ENCODE data around the gene CARD11.

The CARD11 gene

DNA sequence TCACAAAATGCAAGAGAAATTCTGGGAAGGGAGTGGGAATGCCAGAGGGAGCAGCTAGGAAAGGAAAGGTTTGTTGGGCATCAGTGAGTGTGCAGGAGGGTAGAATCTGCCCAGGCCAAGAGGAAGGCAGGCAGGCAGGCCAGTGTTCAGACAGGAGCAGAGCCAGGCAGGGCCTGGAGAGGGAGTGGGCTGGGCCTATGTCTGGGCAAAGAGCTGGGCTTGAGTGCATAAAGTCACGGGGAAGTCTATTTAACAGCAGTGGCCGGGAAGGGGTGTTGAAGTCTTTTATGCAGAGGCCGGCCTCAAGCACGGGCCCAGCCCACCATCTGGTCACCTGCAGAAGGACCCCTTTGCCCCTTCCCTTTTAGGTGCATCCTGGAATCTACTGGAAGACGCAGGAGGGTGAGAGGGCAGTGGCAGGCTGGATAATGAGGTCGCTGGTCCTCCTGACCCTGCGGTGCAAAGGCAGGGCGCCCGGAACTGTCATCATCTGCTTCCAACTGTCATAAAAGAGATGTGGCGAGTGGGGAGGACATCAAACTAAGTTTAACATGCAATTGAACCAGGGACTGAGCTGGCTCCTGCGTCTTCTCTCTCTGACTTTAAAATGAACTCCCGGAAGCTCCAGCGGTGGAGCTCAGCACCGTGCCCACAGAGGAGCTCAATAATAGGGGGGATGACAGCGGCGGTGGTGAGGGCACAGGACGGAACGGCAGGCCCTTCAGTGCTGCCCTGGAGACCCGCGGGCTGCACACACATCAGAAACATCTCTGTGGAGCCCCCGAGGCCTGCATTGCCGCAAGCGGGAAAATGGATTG lies 29.5 kb downstream of the CARD11 start:
- H3K4ac ChIP-seq (ENCODE audit: low read depth, low read length) = no peak overlapping the region
- H3K18ac ChIP-seq (ENCODE audit: low read length) = no peak overlapping the region
- H3K9ac ChIP-seq (ENCODE audit: low read length) = no peak overlapping the region
- H3K23ac ChIP-seq (ENCODE audit: low read length) = no peak overlapping the region
- H3K4me2 ChIP-seq (ENCODE audit: low read length) = no peak overlapping the region
- no peaks in the 10 kb centered on the region for H3K4me1 ChIP-seq (ENCODE audit: control insufficient read depth, low read depth, low read length)
- H4K8ac ChIP-seq (ENCODE audit: low read depth, low read length) = no peak overlapping the region
- H3K79me1 ChIP-seq (ENCODE audit: low read length) = no peaks in the 10 kb centered on the region
- no peak overlapping the region for H3K27ac ChIP-seq (ENCODE audit: low read depth, low read length)
- H2AK5ac ChIP-seq (ENCODE audit: low read length) = no peak overlapping the region
- H2BK5ac ChIP-seq (ENCODE audit: low read length) = no peak overlapping the region
- no peak overlapping the region for H2BK120ac ChIP-seq (ENCODE audit: low read depth, low read length)
- no peak for DNase-seq
- no CpG with 5 or more reads among the region's 23 CpGs for WGBS (ENCODE audit: extremely low coverage, insufficient coverage, low lambda C conversion rate)
- H3K4me3 ChIP-seq (ENCODE audit: low read length) = no peak overlapping the region
- H3K27me3 ChIP-seq (ENCODE audit: insufficient read depth, low read length, poor library complexity) = no peaks in the 10 kb centered on the region
- no peak overlapping the region for H3K56ac ChIP-seq (ENCODE audit: low read length)
- H2BK15ac ChIP-seq (replicated peaks; ENCODE audit: low read depth) = no peak overlapping the region
- no peak overlapping the region for H4K5ac ChIP-seq (ENCODE audit: low read length)
- H3K36me3 ChIP-seq (ENCODE audit: control insufficient read depth, insufficient read depth, low read length) = no peaks in the 10 kb centered on the region
- H3K79me2 ChIP-seq (ENCODE audit: control insufficient read depth, insufficient read depth, low read length) = no peaks in the 10 kb centered on the region

DNA sequence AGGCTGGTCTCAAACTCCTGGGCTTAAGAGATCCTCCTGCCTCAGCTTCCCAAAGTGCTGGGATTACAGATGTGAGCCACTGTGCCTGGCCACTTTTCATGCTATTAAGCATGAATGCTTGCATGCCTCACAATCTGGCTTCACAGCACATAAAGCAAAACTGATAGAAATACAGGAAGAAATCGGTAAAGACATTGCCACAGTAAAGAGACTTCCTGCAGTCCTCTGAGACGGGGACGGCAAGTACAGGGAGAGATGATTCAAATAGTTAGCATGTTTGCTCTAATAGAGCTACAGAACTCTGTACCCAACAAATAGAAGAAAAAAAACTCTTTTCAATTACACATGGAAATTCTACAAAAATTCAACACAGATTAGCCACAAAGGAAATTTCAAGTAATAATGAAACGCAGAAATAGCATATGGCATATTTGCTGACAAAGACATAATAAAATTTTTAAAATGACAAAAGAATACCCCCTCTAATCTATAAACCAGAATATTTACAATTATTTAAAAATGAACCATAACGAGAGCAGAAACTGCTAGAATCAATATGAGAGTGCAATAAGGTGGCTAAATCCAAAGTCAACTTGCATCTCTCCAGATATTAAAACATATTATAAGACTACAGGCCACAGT lies 32.3 kb downstream of the CARD11 start:
- H3K9ac ChIP-seq (ENCODE audit: low read length) = no peak overlapping the region
- no peaks in the 10 kb centered on the region for H3K79me2 ChIP-seq (ENCODE audit: control insufficient read depth, insufficient read depth, low read length)
- H4K8ac ChIP-seq (ENCODE audit: low read depth, low read length) = no peak overlapping the region
- H2BK15ac ChIP-seq (replicated peaks; ENCODE audit: low read depth) = no peak overlapping the region
- no CpG with 5 or more reads among the region's 5 CpGs for WGBS (ENCODE audit: extremely low coverage, insufficient coverage, low lambda C conversion rate)
- no peak overlapping the region for H3K4me2 ChIP-seq (ENCODE audit: low read length)
- no peak overlapping the region for H3K27ac ChIP-seq (ENCODE audit: low read depth, low read length)
- no peaks in the 10 kb centered on the region for H3K4me1 ChIP-seq (ENCODE audit: control insufficient read depth, low read depth, low read length)
- DNase-seq = no peak
- no peak overlapping the region for H3K4ac ChIP-seq (ENCODE audit: low read depth, low read length)
- no peak overlapping the region for H3K23ac ChIP-seq (ENCODE audit: low read length)
- no peak overlapping the region for H3K4me3 ChIP-seq (ENCODE audit: low read length)
- H3K56ac ChIP-seq (ENCODE audit: low read length) = no peak overlapping the region
- no peaks in the 10 kb centered on the region for H3K36me3 ChIP-seq (ENCODE audit: control insufficient read depth, insufficient read depth, low read length)
- H2BK120ac ChIP-seq (ENCODE audit: low read depth, low read length) = no peak overlapping the region
- H2BK5ac ChIP-seq (ENCODE audit: low read length) = no peak overlapping the region
- H3K18ac ChIP-seq (ENCODE audit: low read length) = no peak overlapping the region
- H4K5ac ChIP-seq (ENCODE audit: low read length) = no peak overlapping the region
- H2AK5ac ChIP-seq (ENCODE audit: low read length) = no peak overlapping the region
- peaks cover 1% of the 10 kb centered on the region for H3K79me1 ChIP-seq (ENCODE audit: low read length)
- H3K27me3 ChIP-seq (ENCODE audit: insufficient read depth, low read length, poor library complexity) = no peaks in the 10 kb centered on the region

DNA sequence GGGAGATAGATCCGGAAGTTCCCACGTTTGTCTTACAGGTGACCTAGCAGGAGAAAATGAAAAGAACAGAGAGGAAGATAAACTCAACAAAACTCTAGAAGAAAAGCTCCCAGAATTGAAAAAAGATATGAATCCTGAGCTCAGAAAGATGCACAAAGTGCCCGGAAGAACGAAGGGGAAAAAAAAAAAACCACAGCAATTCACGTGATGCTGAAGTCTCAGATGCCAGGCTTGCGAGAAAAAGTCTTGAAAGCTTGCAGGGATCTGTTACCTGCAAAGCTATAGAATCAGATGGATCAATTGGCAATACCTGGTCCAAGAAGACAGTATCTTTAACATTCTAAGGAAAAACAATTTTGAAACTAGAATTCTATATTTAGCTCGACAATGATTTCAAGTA lies 33.5 kb downstream of the CARD11 start:
- no CpG with 5 or more reads among the region's 7 CpGs for WGBS (ENCODE audit: extremely low coverage, insufficient coverage, low lambda C conversion rate)
- Histone ChIP-seq H2AK5ac (ENCODE audit: low read length) (no peak overlapping the region), H3K4me2 (ENCODE audit: low read length) (no peak overlapping the region), H2BK5ac (ENCODE audit: low read length) (no peak overlapping the region), H3K4me3 (ENCODE audit: low read length) (no peak overlapping the region), H2BK15ac (replicated peaks; ENCODE audit: low read depth) (no peak overlapping the region), H4K5ac (ENCODE audit: low read length) (no peak overlapping the region), H3K23ac (ENCODE audit: low read length) (no peak overlapping the region), H3K36me3 (ENCODE audit: control insufficient read depth, insufficient read depth, low read length) (no peaks in the 10 kb centered on the region), H3K27me3 (ENCODE audit: insufficient read depth, low read length, poor library complexity) (no peaks in the 10 kb centered on the region), H3K18ac (ENCODE audit: low read length) (no peak overlapping the region), H3K4ac (ENCODE audit: low read depth, low read length) (no peak overlapping the region), H4K8ac (ENCODE audit: low read depth, low read length) (no peak overlapping the region), H3K56ac (ENCODE audit: low read length) (no peak overlapping the region), H3K9ac (ENCODE audit: low read length) (no peak overlapping the region), H3K27ac (ENCODE audit: low read depth, low read length) (no peak overlapping the region), H2BK120ac (ENCODE audit: low read depth, low read length) (no peak overlapping the region), H3K79me2 (ENCODE audit: control insufficient read depth, insufficient read depth, low read length) (no peaks in the 10 kb centered on the region), H3K79me1 (ENCODE audit: low read length) (peaks cover 1% of the 10 kb centered on the region), H3K4me1 (ENCODE audit: control insufficient read depth, low read depth, low read length) (no peaks in the 10 kb centered on the region)
- DNase-seq = no peak

DNA sequence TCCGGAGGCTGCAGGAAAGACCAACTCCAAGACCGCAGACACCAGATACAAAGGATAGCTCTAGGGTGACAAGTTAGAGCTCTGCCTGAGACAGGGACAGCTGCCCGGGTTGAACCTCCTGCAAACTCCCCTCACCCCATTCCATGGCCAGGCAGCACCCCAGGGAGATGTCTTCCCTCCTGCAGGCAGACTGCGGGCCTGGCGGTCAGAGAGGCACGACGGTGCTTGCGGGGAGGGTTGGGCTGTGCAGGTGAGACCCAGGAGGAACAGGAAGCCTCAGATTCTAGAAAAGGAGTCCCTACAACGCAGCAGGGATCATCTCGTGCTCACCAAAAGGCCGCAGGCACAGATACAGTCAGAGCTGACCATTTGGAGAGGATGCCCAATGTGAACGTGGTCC lies 34.6 kb downstream of the CARD11 start:
- Histone ChIP-seq H3K4ac (ENCODE audit: low read depth, low read length) (no peak overlapping the region), H2AK5ac (ENCODE audit: low read length) (no peak overlapping the region), H3K23ac (ENCODE audit: low read length) (no peak overlapping the region), H3K27me3 (ENCODE audit: insufficient read depth, low read length, poor library complexity) (no peaks in the 10 kb centered on the region), H4K8ac (ENCODE audit: low read depth, low read length) (no peak overlapping the region), H3K9ac (ENCODE audit: low read length) (no peak overlapping the region), H2BK15ac (replicated peaks; ENCODE audit: low read depth) (no peak overlapping the region), H3K79me1 (ENCODE audit: low read length) (peaks cover 1% of the 10 kb centered on the region), H3K18ac (ENCODE audit: low read length) (no peak overlapping the region), H4K5ac (ENCODE audit: low read length) (no peak overlapping the region), H3K36me3 (ENCODE audit: control insufficient read depth, insufficient read depth, low read length) (no peaks in the 10 kb centered on the region), H3K4me2 (ENCODE audit: low read length) (no peak overlapping the region), H2BK120ac (ENCODE audit: low read depth, low read length) (no peak overlapping the region), H3K4me1 (ENCODE audit: control insufficient read depth, low read depth, low read length) (no peaks in the 10 kb centered on the region), H3K56ac (ENCODE audit: low read length) (no peak overlapping the region), H3K79me2 (ENCODE audit: control insufficient read depth, insufficient read depth, low read length) (no peaks in the 10 kb centered on the region), H2BK5ac (ENCODE audit: low read length) (no peak overlapping the region), H3K4me3 (ENCODE audit: low read length) (no peak overlapping the region), H3K27ac (ENCODE audit: low read depth, low read length) (no peak overlapping the region)
- no peak for DNase-seq
- no CpG with 5 or more reads among the region's 12 CpGs for WGBS (ENCODE audit: extremely low coverage, insufficient coverage, low lambda C conversion rate)

DNA sequence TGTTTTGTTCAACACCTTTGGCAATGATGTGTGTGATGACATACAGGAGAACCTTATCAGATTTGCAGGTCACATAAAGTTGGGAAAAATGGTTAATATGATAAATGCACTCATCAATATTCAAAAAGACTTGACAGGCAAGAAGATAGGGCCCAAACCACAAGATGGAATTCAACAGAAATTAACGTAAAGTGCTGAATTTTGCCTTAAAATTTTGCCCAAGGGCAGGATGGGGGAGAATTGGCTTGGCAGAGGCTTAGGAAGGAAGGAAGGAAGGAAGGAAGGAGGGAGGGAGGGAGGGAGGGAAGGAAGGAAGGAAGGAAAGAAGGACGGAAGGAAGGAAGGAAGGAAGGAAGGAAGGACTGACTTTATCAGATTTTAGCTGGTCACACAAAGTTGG lies 35.3 kb downstream of the CARD11 start:
- no peaks in the 10 kb centered on the region for H3K4me1 ChIP-seq (ENCODE audit: control insufficient read depth, low read depth, low read length)
- WGBS (ENCODE audit: extremely low coverage, insufficient coverage, low lambda C conversion rate) = no CpG with 5 or more reads among the region's 2 CpGs
- no peak overlapping the region for H3K4me3 ChIP-seq (ENCODE audit: low read length)
- H3K27me3 ChIP-seq (ENCODE audit: insufficient read depth, low read length, poor library complexity) = no peaks in the 10 kb centered on the region
- H3K79me2 ChIP-seq (ENCODE audit: control insufficient read depth, insufficient read depth, low read length) = no peaks in the 10 kb centered on the region
- H3K27ac ChIP-seq (ENCODE audit: low read depth, low read length) = no peak overlapping the region
- H2BK5ac ChIP-seq (ENCODE audit: low read length) = no peak overlapping the region
- H4K5ac ChIP-seq (ENCODE audit: low read length) = no peak overlapping the region
- H3K23ac ChIP-seq (ENCODE audit: low read length) = no peak overlapping the region
- DNase-seq = no peak
- no peak overlapping the region for H3K56ac ChIP-seq (ENCODE audit: low read length)
- no peak overlapping the region for H3K4ac ChIP-seq (ENCODE audit: low read depth, low read length)
- H2BK15ac ChIP-seq (replicated peaks; ENCODE audit: low read depth) = no peak overlapping the region
- H3K4me2 ChIP-seq (ENCODE audit: low read length) = no peak overlapping the region
- H3K79me1 ChIP-seq (ENCODE audit: low read length) = peaks cover 1% of the 10 kb centered on the region
- no peak overlapping the region for H2BK120ac ChIP-seq (ENCODE audit: low read depth, low read length)
- no peak overlapping the region for H3K18ac ChIP-seq (ENCODE audit: low read length)
- H3K36me3 ChIP-seq (ENCODE audit: control insufficient read depth, insufficient read depth, low read length) = no peaks in the 10 kb centered on the region
- no peak overlapping the region for H4K8ac ChIP-seq (ENCODE audit: low read depth, low read length)
- no peak overlapping the region for H3K9ac ChIP-seq (ENCODE audit: low read length)
- no peak overlapping the region for H2AK5ac ChIP-seq (ENCODE audit: low read length)
